Liver (tissue), 9 donors: ENCODE results near the gene AGT. TPM values are rescaled to one million over a fixed set of nuclear protein-coding genes. Genes with fewer than 3 reads are reported as not detected.
A peak's percentile ranks its signal among the peaks of the same experiment; 100 is the strongest.

Experiments used
- DNase-seq: peaks from one replicate; pipeline ENCODE4 v3.0.0-alpha.2; 2017; ENCODE audit warnings: low spot score
- H3K27ac ChIP-seq, 2 donors: one replicate each; pipeline ENCODE4 v1.7.0; 2013; ENCODE audit warnings: inconsistent platforms in 2 of 2, low read length in 2 of 2, control low read depth in 1 of 2, low read depth in 1 of 2, mild to moderate bottlenecking in 1 of 2
- H3K27me3 ChIP-seq, 4 donors: one replicate each; pipeline versions ENCODE4 v1.6.1 to v1.7.0; 2013; ENCODE audit warnings: low read length in 3 of 4, inconsistent platforms in 1 of 4, mild to moderate bottlenecking in 1 of 4, moderate library complexity in 1 of 4; ENCODE audit not compliant: control insufficient read depth in 4 of 4, insufficient read depth in 4 of 4
- H3K36me3 ChIP-seq, 4 donors: one replicate each; pipeline versions ENCODE4 v1.6.1 to v1.7.0; 2013; ENCODE audit warnings: low read length in 3 of 4, mild to moderate bottlenecking in 3 of 4, low read depth in 1 of 4, moderate library complexity in 1 of 4; ENCODE audit not compliant: control insufficient read depth in 4 of 4, insufficient read depth in 3 of 4
- H3K4me1 ChIP-seq, 4 donors: one replicate each; pipeline versions ENCODE4 v1.6.1 to v1.7.0; 2013; ENCODE audit warnings: low read length in 3 of 4, mild to moderate bottlenecking in 3 of 4, moderate library complexity in 1 of 4; ENCODE audit not compliant: control insufficient read depth in 4 of 4, insufficient read depth in 4 of 4
- H3K4me3 ChIP-seq, 3 donors: one replicate each; pipeline versions ENCODE4 v1.6.1 to v1.7.0; 2013; ENCODE audit warnings: low read length in 3 of 3, control low read depth in 1 of 3, low read depth in 1 of 3, mild to moderate bottlenecking in 1 of 3
- H3K9ac ChIP-seq, 2 donors: one replicate each; pipeline ENCODE4 v1.7.0; 2013; ENCODE audit warnings: low read length in 2 of 2, mild to moderate bottlenecking in 2 of 2, moderate library complexity in 2 of 2, control low read depth in 1 of 2, low read depth in 1 of 2
- H3K9me3 ChIP-seq, 4 donors: one replicate each; pipeline versions ENCODE4 v1.6.1 to v1.7.0; 2013; ENCODE audit warnings: low read length in 3 of 4; ENCODE audit not compliant: control insufficient read depth in 4 of 4
- ATF3 ChIP-seq: IDR thresholded peaks from 2 replicates; pipeline ENCODE4 v1.6.1; 2016; ENCODE audit warnings: antibody characterized with exemption
- CTCF ChIP-seq: fragments of 150-350 bp; IDR thresholded peaks from 2 replicates; pipeline ENCODE4 v1.5.1; 2017; ENCODE audit warnings: improper control_type of control experiment, low read depth, low read length; ENCODE audit not compliant: missing input control
- FOXA1 ChIP-seq: IDR thresholded peaks from 2 replicates; pipeline ENCODE4 v1.6.1; 2016; ENCODE audit warnings: antibody characterized with exemption
- FOXA2 ChIP-seq: IDR thresholded peaks from 2 replicates; pipeline ENCODE4 v1.6.1; 2016; ENCODE audit warnings: antibody characterized with exemption
- GABPA ChIP-seq, 2 donors: IDR thresholded peaks in 1 of 2; conservative IDR thresholded peaks in 1 of 2; 2 replicates each; pipeline ENCODE4 v1.6.1; 2016; ENCODE audit warnings: antibody characterized with exemption in 2 of 2, mild to moderate bottlenecking in 1 of 2, moderate library complexity in 1 of 2
- HNF4A ChIP-seq, 2 donors: conservative IDR thresholded peaks; 2 replicates each; pipeline ENCODE4 v1.6.1; 2016; ENCODE audit warnings: antibody characterized with exemption in 2 of 2, mild to moderate bottlenecking in 2 of 2
- JUND ChIP-seq, 2 donors: IDR thresholded peaks; 2 replicates each; pipeline ENCODE4 v1.6.1; 2016; ENCODE audit warnings: antibody characterized with exemption in 2 of 2
- MAX ChIP-seq: IDR thresholded peaks from 2 replicates; pipeline ENCODE4 v1.6.1; 2016; ENCODE audit warnings: antibody characterized with exemption
- RAD21 ChIP-seq, 2 donors: IDR thresholded peaks; 2 replicates each; pipeline ENCODE4 v1.6.1; 2016; ENCODE audit warnings: antibody characterized with exemption in 2 of 2, mild to moderate bottlenecking in 2 of 2
- REST ChIP-seq: IDR thresholded peaks from 2 replicates; pipeline ENCODE4 v1.6.1; 2016; ENCODE audit warnings: antibody characterized with exemption, mild to moderate bottlenecking
- RXRA ChIP-seq, 2 donors: IDR thresholded peaks; 2 replicates each; pipeline ENCODE4 v1.6.1; 2017 to 2018; ENCODE audit warnings: antibody characterized with exemption in 2 of 2, mild to moderate bottlenecking in 1 of 2
- SP1 ChIP-seq: IDR thresholded peaks from 2 replicates; pipeline ENCODE4 v1.6.1; 2018; ENCODE audit warnings: antibody characterized with exemption, mild to moderate bottlenecking
- TAF1 ChIP-seq: conservative IDR thresholded peaks from 2 replicates; pipeline ENCODE4 v1.6.1; 2016; ENCODE audit warnings: antibody characterized with exemption, mild to moderate bottlenecking
- YY1 ChIP-seq: IDR thresholded peaks from 2 replicates; pipeline ENCODE4 v1.6.1; 2016; ENCODE audit warnings: antibody characterized with exemption, mild to moderate bottlenecking
- ZBTB33 ChIP-seq: IDR thresholded peaks from 2 replicates; pipeline ENCODE4 v1.6.1; 2016; ENCODE audit warnings: antibody characterized with exemption
- WGBS: extraction: QIAGEN DNeasy Blood & Tissue Kit; methylation state at CpG from one replicate; pipeline ENCODE4 v1.1.7; 2013; 5-methylcytosine and 5-hydroxymethylcytosine counted together
- polyA plus RNA-seq, 2 donors: library from polyadenylated mRNA; stranded (reverse) in 1 of 2; unstranded in 1 of 2; fragments of 200-250 nt in 1 of 2; fragments of >200 nt in 1 of 2; fragmentation: Nextera tagmentation in 1 of 2; extraction: Ambion mirVana in 1 of 2; gene quantifications; one replicate each; pipeline versions ENCODE4 v1.2.1 to v1.2.3, GENCODE V29; 2013 to 2015
- total RNA-seq, 2 donors: library from RNA; depleted of rRNA; stranded (reverse); fragments of >200 nt; gene quantifications; one replicate each; pipeline ENCODE4 v1.2.3, GENCODE V29; 2014
- donor health status: healthy.
- donor health status: healthy.
- donor health status: healthy.
- donor health status: healthy.
- donor health status: healthy.

The AGT gene
- total and polyA plus RNA-seq, 4 donors = 1,430 to 5,119 (median 2,089) TPM

- DNase-seq = no peak
- no peaks in the 10 kb centered on the region for H3K27me3 ChIP-seq
- 91% methylated on average over 16 of the region's 16 CpGs for WGBS
- H3K9ac ChIP-seq = no peak overlapping the region
- H3K27ac ChIP-seq = no peak overlapping the region
- H3K36me3 ChIP-seq = no peaks in the 10 kb centered on the region
- no peak for TF ChIP-seq RXRA (IDR thresholded peaks at IDR 0.05)
- no peak for TF ChIP-seq TAF1
- no peak for TF ChIP-seq FOXA2
- TF ChIP-seq YY1 = no peak
- TF ChIP-seq RAD21 (IDR thresholded peaks at IDR 0.05) = no peak
- no peak for TF ChIP-seq SP1
- TF ChIP-seq ATF3 = no peak
- TF ChIP-seq JUND (IDR thresholded peaks at IDR 0.05) = no peak
- no peak for TF ChIP-seq MAX
- TF ChIP-seq HNF4A (conservative IDR thresholded peaks at IDR 0.05) = no peak
- no peak for TF ChIP-seq CTCF
- no peak for TF ChIP-seq ZBTB33
- TF ChIP-seq REST = no peak
- TF ChIP-seq FOXA1 = no peak
- no peaks in the 10 kb centered on the region for H3K9me3 ChIP-seq
- H3K4me3 ChIP-seq = no peak overlapping the region
- no peaks in the 10 kb centered on the region for H3K4me1 ChIP-seq
Observed at GRCh38 chr1:230757856-230758708, 44.2 kb upstream of the AGT start.

- H3K9ac ChIP-seq = no peak overlapping the region
- H3K4me1 ChIP-seq = no peaks in the 10 kb centered on the region
- no peaks in the 10 kb centered on the region for H3K27me3 ChIP-seq
- H3K9me3 ChIP-seq = no peaks in the 10 kb centered on the region
- WGBS = 60% methylated on average over 3 of the region's 3 CpGs
- no peak overlapping the region for H3K27ac ChIP-seq
- TF ChIP-seq RAD21 (IDR thresholded peaks at IDR 0.05) (peak in 1 of 2 donors; percentile 16), YY1 (no peak), MAX (no peak), FOXA2 (no peak), GABPA (IDR thresholded peaks at IDR 0.05 in 1 of 2, conservative IDR thresholded peaks at IDR 0.05 in 1 of 2) (no peak)
- H3K36me3 ChIP-seq = no peaks in the 10 kb centered on the region
- no peak for DNase-seq
- H3K4me3 ChIP-seq = no peak overlapping the region
Observed at GRCh38 chr1:230754796-230755195, 40.9 kb upstream of the AGT start.
